Activated CD4-positive, alpha-beta T cell treated with anti-CD3 and anti-CD28 coated beads, Interleukin-2, amount 10 ng/mL, durations not matched to agents 7 days and 5 days (primary cell): ENCODE measurements around the gene GNS. TPM values are rescaled to one million over a fixed set of nuclear protein-coding genes. Genes with fewer than 3 reads are reported as not detected.
"Not testable (repeated sequence)": the region's sequence is repeated elsewhere in the genome, so short reads cannot be mapped to it uniquely, and the experiment has no call there.

Source experiments
- CTCF ChIA-PET: fragments of 350-600 bp; sonication (Branson Sonifier 250); formaldehyde crosslinking; loops from one replicate; lab custom pipeline; 2021; ENCODE audit warnings: antibody characterized with exemption; lab: Charles Lee
- POLR2A ChIA-PET: fragments of 350-600 bp; sonication (Branson Sonifier 250); formaldehyde crosslinking; loops from one replicate; lab custom pipeline; 2021; ENCODE audit warnings: antibody characterized with exemption; lab: Charles Lee
- DNase-seq: peaks from one replicate; pipeline ENCODE4 v3.0.0-alpha.2; 2020
- H3K27ac Mint-ChIP-seq: one replicate; pipeline ENCODE4 v1.8.0; 2021; ENCODE audit warnings: mild to moderate bottlenecking, moderate library complexity, mixed read lengths
- H3K27me3 Mint-ChIP-seq: one replicate; pipeline ENCODE4 v1.8.0; 2021; ENCODE audit warnings: mixed read lengths
- H3K36me3 Mint-ChIP-seq: one replicate; pipeline ENCODE4 v1.8.0; 2021; ENCODE audit warnings: low read depth, mixed read lengths
- H3K4me1 Mint-ChIP-seq: one replicate; pipeline ENCODE4 v1.8.0; 2021; ENCODE audit warnings: mixed read lengths
- H3K4me3 Mint-ChIP-seq: one replicate; pipeline ENCODE4 v1.8.0; 2021; ENCODE audit warnings: mild to moderate bottlenecking, moderate library complexity, mixed read lengths
- H3K9me3 Mint-ChIP-seq: one replicate; pipeline ENCODE4 v1.8.0; 2021; ENCODE audit warnings: mixed read lengths
- total RNA-seq, 2 experiments: library from RNA; stranded (reverse); gene quantifications; one replicate each; pipeline ENCODE4 v1.2.3, GENCODE V29; 2021

The GNS gene
- total RNA-seq, 2 experiments from 2014 or later, result 25.3 to 31.3 TPM

DNA sequence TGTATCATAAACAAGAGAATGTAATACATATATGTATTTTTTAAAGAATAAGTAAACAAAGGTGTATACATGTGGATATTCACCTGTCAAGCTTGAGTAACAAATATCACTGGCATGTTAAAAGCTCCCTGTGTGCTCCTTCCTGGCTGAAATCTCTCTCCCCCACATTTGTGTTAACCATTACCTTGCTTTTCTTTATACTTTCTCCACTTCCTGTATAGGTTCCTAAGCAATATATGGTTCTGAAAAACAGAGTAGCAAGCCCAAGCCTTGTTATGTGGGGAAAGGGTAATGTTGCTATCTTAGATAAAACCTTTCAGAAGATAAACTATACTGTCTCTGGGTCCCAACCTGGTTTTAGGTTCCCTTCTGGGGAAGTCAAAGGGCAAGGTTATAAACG is 32.9 kb upstream of the GNS start:
- no peak overlapping the region for H3K27ac Mint-ChIP-seq
- no peak for DNase-seq
- ChIA-PET CTCF (no interaction called here), POLR2A (no interaction called here)
- H3K4me3 Mint-ChIP-seq, result no peak overlapping the region
- peaks cover 10% of the 10 kb centered on the region for H3K27me3 Mint-ChIP-seq
- H3K4me1 Mint-ChIP-seq, result no peaks in the 10 kb centered on the region
- no peaks in the 10 kb centered on the region for H3K36me3 Mint-ChIP-seq
- no peaks in the 10 kb centered on the region for H3K9me3 Mint-ChIP-seq

DNA sequence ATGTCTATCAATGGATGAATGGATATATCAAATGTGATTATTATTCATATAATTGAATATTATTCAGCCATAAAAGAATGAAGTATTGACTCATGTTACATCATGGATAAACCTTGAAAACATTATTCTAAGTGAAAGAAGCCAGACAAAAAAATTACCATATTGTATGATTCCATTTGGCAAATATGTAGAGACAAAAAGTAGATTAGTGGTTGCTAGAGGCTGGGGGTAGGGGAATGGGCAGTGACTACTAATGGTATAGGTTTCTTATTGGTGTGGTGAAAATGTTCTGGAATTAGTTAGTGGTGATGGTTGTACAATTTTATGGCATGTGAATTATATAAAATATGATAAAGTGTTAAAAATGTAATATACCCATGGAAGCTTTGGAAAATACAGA is 31.8 kb upstream of the GNS start:
- Mint-ChIP-seq H3K27me3 (peaks cover 9% of the 10 kb centered on the region), H3K4me1 (no peaks in the 10 kb centered on the region), H3K36me3 (no peaks in the 10 kb centered on the region), H3K27ac (no peak overlapping the region), H3K4me3 (no peak overlapping the region), H3K9me3 (no peaks in the 10 kb centered on the region)
- ChIA-PET POLR2A (no interaction called here), CTCF (interaction anchor here (1.5 kb wide), 1 partner anchor 10 kb away, joined by 3 read pairs; no protein-coding TSS in a partner anchor)
- no peak for DNase-seq

DNA sequence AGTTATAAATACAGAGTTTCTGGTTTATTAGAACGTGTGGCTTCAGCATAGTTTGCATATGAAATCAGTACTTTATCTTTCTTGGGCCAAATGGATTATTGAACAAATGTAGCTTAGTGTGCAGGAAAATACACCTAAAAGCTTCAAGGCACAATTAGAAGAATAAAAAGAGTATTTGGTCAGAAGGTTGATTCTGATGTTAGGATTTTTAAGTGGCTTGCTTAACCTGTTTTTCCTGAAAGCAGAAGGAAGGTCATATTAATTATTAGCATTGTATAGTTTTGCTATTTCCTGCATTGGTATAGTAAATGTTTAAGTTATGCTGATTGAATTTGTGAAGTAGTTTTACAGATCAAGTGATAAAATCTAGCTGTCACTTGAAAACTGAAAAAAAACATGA is 31.0 kb upstream of the GNS start:
- POLR2A ChIA-PET, result no interaction called here
- no peaks in the 10 kb centered on the region for H3K36me3 Mint-ChIP-seq
- H3K27ac Mint-ChIP-seq, result no peak overlapping the region
- CTCF ChIA-PET, result interaction anchor here (1.5 kb wide), 1 partner anchor 9 kb away, joined by 3 read pairs; no protein-coding TSS in a partner anchor
- H3K4me3 Mint-ChIP-seq, result no peak overlapping the region
- no peaks in the 10 kb centered on the region for H3K9me3 Mint-ChIP-seq
- no peak for DNase-seq
- no peaks in the 10 kb centered on the region for H3K4me1 Mint-ChIP-seq
- peaks cover 15% of the 10 kb centered on the region for H3K27me3 Mint-ChIP-seq

DNA sequence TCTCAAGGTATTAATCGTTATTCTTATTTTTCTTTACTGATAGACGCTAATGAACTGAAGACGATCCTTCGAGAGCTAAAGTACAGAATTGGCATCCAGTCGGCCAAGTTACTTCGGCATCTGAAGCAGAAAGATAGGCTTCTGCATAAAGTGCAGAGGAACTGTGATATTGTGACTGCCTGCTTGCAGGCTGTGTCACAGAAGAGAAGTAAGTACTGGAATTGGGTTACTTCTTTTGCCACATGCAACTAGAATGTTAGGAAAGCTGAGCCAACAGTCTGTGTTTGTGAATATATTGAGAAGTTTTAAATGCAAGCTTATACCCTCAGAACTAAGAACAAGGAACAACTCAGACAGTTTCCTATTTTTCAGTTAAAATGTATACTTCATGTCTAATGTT is 26.6 kb upstream of the GNS start:
- no peak for DNase-seq
- H3K27ac Mint-ChIP-seq, result no peak overlapping the region
- ChIA-PET CTCF (interaction anchor here (1.1 to 1.7 kb wide), 2 partner anchors 11 to 14 kb away, joined by 3 to 10 read pairs; no protein-coding TSS in a partner anchor), POLR2A (no interaction called here)
- no peak overlapping the region for H3K4me3 Mint-ChIP-seq
- H3K4me1 Mint-ChIP-seq, result peaks cover 11% of the 10 kb centered on the region
- peaks cover 47% of the 10 kb centered on the region for H3K27me3 Mint-ChIP-seq
- H3K36me3 Mint-ChIP-seq, result peaks cover 2% of the 10 kb centered on the region
- no peaks in the 10 kb centered on the region for H3K9me3 Mint-ChIP-seq

DNA sequence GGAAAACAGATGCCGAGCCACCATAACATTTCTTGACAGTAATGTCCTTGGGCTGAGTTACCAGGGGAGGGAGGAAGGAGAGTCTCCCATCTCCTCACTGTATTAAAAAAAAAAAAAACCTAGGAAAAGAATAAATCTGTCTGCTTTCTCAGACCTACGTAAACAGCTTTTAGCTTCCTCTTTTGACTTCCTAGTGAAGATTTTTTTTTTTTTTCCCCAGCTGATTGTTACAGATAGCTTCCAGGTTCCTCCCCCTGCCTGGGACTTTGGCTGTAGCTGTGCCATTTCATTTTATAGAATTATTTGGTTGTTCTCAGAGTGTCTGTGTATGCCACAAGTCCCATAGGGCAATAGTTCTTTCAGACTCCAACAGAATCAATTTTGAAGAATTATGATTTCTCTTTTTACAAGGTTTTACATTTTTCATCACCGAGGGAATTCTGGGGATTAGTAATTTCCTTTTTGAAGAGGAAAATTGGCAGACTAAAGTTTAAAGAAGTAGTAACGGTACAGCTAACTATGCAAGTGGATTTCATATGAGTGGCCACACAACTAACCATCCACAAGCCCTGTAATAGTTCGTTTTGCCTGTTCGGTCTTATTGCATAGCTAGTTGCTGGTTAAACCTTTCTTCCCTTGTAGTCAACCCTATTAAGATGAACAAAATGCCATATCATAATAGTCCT is 23.1 kb upstream of the GNS start:
- ChIA-PET POLR2A (no interaction called here), CTCF (interaction anchor here (1.2 to 1.4 kb wide), 2 partner anchors 14 to 15 kb away, joined by 4 to 6 read pairs; no protein-coding TSS in a partner anchor)
- Mint-ChIP-seq H3K36me3 (peaks cover 2% of the 10 kb centered on the region), H3K4me1 (peaks cover 15% of the 10 kb centered on the region), H3K4me3 (peak overlapping the region; percentile 63), H3K27ac (no peak overlapping the region), H3K9me3 (no peaks in the 10 kb centered on the region), H3K27me3 (peaks cover 68% of the 10 kb centered on the region)
- no peak for DNase-seq

DNA sequence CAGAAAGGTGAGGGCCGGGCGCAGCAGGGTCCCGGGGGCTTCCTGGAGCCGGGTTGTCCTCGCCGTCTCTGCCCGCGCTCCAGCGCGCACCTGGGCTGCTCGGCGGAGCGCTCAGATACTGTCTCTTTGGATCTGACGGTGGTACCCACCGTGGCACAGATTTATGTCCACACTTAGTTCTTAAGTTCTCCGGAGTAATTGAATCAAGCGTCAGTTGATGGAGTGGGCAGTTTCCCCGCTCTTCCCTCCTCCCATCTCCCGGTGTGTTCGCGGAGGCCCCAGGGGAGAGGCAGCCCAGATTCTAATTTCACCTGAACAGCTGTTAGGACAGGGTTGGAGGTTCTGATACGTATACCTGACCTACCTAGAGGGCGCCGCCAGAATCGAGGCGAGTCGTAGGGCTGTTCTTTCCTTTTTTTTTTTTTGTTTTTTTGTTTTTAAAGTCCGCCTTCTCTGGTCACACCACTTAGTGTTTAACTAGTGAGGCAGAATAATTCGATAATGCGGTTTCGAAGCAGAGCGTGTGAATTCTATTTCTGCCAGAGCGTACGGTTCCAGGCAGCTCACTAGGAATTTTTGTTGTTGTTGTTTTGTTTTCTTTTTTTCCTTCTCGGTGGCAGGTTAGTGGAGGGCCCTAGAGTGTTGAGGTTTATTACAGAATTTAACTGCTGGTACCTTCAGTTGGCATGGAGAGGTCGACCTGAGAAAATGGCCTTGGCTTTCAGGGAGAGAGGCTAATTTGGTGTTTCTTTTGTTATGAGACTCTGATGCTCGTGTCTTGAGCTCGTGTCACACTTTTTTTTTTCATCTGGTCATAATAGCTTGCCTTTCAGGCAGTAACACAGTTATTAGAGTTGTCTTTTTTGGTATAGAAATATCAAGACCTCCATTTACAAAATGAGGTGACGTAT is 22.3 kb upstream of the GNS start:
- Mint-ChIP-seq H3K4me3 (peak overlapping the region; percentile 63), H3K27me3 (peaks cover 75% of the 10 kb centered on the region)

DNA sequence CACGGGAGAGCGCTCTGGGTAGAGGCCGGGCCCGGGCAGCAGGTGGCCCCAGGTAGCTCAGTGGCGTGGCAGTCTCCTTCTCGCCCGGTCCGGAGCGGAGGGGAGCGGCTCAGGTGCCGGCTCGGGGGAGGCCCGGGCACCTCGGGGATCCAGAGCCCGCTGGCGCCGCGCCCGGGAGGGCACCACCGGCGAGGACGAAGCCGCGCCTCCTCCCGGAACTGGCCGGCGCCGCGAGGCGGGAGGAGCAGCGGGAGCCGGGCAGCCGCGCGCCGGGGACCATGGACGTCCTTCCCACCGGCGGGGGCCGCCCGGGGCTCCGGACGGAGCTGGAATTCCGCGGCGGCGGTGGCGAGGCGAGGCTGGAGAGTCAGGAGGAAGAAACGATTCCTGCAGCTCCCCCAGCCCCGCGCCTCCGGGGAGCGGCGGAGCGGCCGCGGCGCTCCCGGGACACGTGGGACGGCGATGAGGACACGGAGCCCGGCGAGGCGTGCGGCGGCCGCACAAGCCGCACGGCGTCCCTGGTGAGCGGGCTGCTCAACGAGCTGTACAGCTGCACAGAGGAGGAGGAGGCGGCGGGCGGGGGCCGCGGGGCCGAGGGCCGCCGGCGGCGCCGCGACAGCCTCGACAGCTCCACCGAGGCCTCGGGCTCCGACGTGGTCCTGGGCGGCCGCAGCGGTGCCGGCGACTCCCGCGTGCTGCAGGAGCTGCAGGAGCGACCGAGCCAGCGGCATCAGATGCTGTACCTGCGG is 21.5 kb upstream of the GNS start:
- POLR2A ChIA-PET, result no interaction called here

More for the DNA sequence above, 22.3 kb upstream of the GNS start:
- H3K4me1 Mint-ChIP-seq, result peaks cover 15% of the 10 kb centered on the region
- ChIA-PET POLR2A (no interaction called here), CTCF (interaction anchor here (0.8 to 1.4 kb wide), 4 partner anchors 9 to 43 kb away, joined by 3 to 6 read pairs (median 3); partner anchors contain the start of gene TBC1D30)
- H3K36me3 Mint-ChIP-seq, result peaks cover 5% of the 10 kb centered on the region
- H3K27ac Mint-ChIP-seq, result no peak overlapping the region
- no peaks in the 10 kb centered on the region for H3K9me3 Mint-ChIP-seq
- no peak for DNase-seq

DNA sequence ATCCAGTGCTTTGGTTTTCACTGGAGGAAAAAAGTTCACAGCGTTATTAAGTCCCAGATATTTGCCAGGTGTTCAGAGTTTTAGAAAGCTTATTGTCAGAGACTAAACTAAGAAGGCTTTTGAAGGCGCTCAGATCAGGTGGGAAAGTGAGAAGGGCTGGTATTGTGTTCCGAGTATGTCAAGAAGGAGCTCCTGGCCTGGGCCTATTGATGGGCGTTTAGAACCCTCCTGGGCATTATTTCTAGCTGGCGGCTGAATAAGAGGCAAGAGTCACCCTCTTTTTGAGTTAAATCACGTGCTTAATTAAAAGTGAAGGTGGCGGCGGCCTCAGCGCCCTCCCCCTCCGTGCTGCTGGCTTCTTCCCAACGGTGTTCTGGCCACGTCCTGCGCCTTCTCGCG is 20.9 kb upstream of the GNS start:
- H3K36me3 Mint-ChIP-seq, result peaks cover 5% of the 10 kb centered on the region
- DNase-seq, result no peak
- peaks cover 84% of the 10 kb centered on the region for H3K27me3 Mint-ChIP-seq
- H3K9me3 Mint-ChIP-seq, result peaks cover 10% of the 10 kb centered on the region
- H3K27ac Mint-ChIP-seq, result no peak overlapping the region
- H3K4me1 Mint-ChIP-seq, result peaks cover 15% of the 10 kb centered on the region
- H3K4me3 Mint-ChIP-seq, result peak overlapping the region; percentile 56
- POLR2A ChIA-PET, result no interaction called here
- CTCF ChIA-PET, result interaction anchor here (0.8 kb wide), 1 partner anchor 18 kb away, joined by 3 read pairs; no protein-coding TSS in a partner anchor

More for the DNA sequence above, 21.5 kb upstream of the GNS start:
- Mint-ChIP-seq H3K36me3 (peaks cover 5% of the 10 kb centered on the region), H3K4me1 (peaks cover 15% of the 10 kb centered on the region), H3K9me3 (peaks cover 4% of the 10 kb centered on the region), H3K27me3 (peaks cover 81% of the 10 kb centered on the region), H3K27ac (no peak overlapping the region), H3K4me3 (peak overlapping the region; percentile 56)
- no peak for DNase-seq
- CTCF ChIA-PET, result interaction anchor here (0.8 to 0.9 kb wide), 4 partner anchors 9 to 44 kb away, joined by 3 read pairs; partner anchors contain the start of gene TBC1D30

DNA sequence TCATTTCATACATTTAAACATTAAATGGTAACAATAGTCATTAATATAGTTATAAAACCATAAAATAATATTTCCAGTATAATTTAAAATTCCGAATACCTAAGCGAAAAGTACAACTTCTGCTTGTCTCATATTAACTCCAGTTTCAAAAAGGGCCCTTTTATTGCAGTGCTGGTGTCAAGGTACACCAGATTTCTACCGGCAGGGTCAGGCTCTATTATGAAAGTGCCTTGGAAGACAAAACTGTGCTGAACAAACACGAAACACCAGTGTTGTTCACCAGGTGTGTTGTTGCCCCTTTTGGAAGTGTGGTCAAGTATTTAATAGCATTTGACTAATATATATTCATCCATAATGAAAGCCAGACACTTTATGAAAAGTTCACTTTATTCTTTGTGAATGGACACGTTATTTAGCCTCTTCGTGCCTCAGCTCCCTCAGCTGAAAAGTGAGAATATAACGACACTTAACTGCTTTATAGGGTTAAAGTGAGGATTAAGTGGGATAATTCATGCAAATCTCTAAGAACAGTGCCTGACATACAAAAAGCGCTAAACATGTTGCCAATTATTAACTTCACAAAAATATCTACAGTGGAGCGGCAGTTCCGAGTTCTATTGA is 20.3 kb upstream of the GNS start:
- Mint-ChIP-seq H3K9me3 (peaks cover 11% of the 10 kb centered on the region), H3K36me3 (peaks cover 7% of the 10 kb centered on the region), H3K27me3 (peaks cover 84% of the 10 kb centered on the region), H3K4me1 (peaks cover 15% of the 10 kb centered on the region), H3K4me3 (peak overlapping the region; percentile 56), H3K27ac (no peak overlapping the region)
- POLR2A ChIA-PET, result no interaction called here
- CTCF ChIA-PET, result interaction anchor here (0.8 kb wide), 1 partner anchor 19 kb away, joined by 3 read pairs; no protein-coding TSS in a partner anchor
- no peak for DNase-seq

DNA sequence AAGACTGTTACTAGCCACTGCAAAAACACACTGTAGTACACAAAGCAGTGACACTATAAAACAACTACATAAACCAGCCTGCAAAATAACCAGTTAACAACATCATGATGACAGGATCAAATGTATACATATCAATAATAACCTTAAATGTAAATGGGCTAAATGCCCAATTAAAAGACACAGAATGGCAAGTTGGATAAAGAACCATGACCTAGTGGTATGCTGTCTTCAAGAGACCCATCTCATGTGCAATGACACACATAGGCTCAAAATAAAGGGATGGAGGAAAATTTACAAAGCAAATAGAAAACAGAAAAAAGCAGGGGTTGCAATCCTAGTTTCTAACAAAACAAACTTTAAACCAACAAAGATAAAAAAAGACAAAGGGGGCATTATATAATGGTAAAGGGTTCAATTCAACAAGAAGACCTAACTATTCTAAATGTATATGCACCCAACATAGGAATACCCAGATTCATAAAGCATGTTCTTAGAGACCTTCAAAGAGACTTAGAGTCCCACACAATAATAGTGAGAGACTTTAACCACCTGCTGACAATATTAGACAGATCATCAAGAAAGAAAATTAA is 16.0 kb upstream of the GNS start:
- Mint-ChIP-seq H3K36me3 (peaks cover 14% of the 10 kb centered on the region), H3K27me3 (peaks cover 61% of the 10 kb centered on the region), H3K9me3 (peaks cover 18% of the 10 kb centered on the region)
- CTCF ChIA-PET, H3K4me3 Mint-ChIP-seq, DNase-seq, POLR2A ChIA-PET, H3K27ac Mint-ChIP-seq, H3K4me1 Mint-ChIP-seq: not testable (repeated sequence)

DNA sequence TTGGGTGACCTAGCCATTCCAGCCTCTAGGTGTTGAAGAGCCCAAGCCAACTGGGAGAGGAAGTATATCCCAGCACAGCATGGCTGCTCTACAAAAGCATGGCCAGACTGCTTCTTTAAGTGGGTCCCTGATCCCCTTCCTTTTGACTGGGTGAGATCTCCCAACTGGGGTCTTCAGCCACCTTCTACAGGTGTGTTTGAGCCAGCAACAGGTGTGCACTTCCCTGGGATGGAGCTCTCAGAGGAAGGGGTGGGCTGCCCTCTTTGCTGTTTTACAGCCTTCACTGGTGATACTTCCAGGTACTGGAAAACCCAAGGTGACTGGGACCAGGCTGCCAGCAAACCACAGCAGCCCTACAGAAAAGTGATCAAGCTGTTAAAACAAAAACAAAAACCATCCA is 14.2 kb upstream of the GNS start:
- H3K27ac Mint-ChIP-seq, result no peak overlapping the region
- H3K4me3 Mint-ChIP-seq, result no peak overlapping the region
- ChIA-PET CTCF (no interaction called here), POLR2A (no interaction called here)
- peaks cover 14% of the 10 kb centered on the region for H3K36me3 Mint-ChIP-seq
- H3K9me3 Mint-ChIP-seq, result peaks cover 18% of the 10 kb centered on the region
- peaks cover 44% of the 10 kb centered on the region for H3K27me3 Mint-ChIP-seq
- no peak for DNase-seq
- no peaks in the 10 kb centered on the region for H3K4me1 Mint-ChIP-seq
